T47D (cell line): ENCODE data around the gene LSM7.

Source experiments
- DNase-seq, 2 experiments: peaks; one replicate each; pipeline versions ENCODE4 v3.0.0 to v3.0.0-alpha.2; 2011 to 2012; ENCODE audit warnings: low read depth in 1 of 2, low spot score in 1 of 2
- JUND ChIP-seq: IDR thresholded peaks from 2 replicates; pipeline ENCODE4 v1.6.1; 2012; ENCODE audit warnings: low read depth
- in situ Hi-C: cut with HindIII; loops from 2 replicates; pipeline ENCODE4 v1.10.0; 2016; ENCODE audit warnings: low sequenced_read_pairs, low pct_unique_long_range_greater_than_20kb

Gene LSM7

GRCh38 chr19:2306281-2306806, 22.0 kb downstream of the LSM7 start:
- TF ChIP-seq JUND: no peak
- in situ Hi-C loops: no loop called here

GRCh38 chr19:2305452-2306280, 22.7 kb downstream of the LSM7 start:
- TF ChIP-seq JUND: no peak
- in situ Hi-C loops: no loop called here
- DNase-seq: no peak

More at GRCh38 chr19:2306281-2306806, 22.0 kb downstream of the LSM7 start:
- DNase-seq: no peak

- in situ Hi-C loops: no loop called here
- TF ChIP-seq JUND: no peak
These were observed 25.1 kb downstream of the LSM7 start for GRCh38 chr19:2303211-2303798.

GRCh38 chr19:2302319-2303210, 25.8 kb downstream of the LSM7 start:
- no peak for DNase-seq

More at GRCh38 chr19:2303211-2303798, 25.1 kb downstream of the LSM7 start:
- no peak for DNase-seq

GRCh38 chr19:2300533-2300932, 27.9 kb downstream of the LSM7 start:
- no peak for TF ChIP-seq JUND
- in situ Hi-C loops: no loop called here
- DNase-seq: no peak

More at GRCh38 chr19:2302319-2303210, 25.8 kb downstream of the LSM7 start:
- no peak for TF ChIP-seq JUND
- in situ Hi-C loops: no loop called here

- no peak for TF ChIP-seq JUND
- in situ Hi-C loops: no loop called here
- no peak for DNase-seq
These were observed 32.2 kb downstream of the LSM7 start for GRCh38 chr19:2296141-2296540.

- in situ Hi-C loops: no loop called here
- TF ChIP-seq JUND: no peak
- DNase-seq: no peak
These were observed 33.6 kb downstream of the LSM7 start for GRCh38 chr19:2294687-2295335.

- in situ Hi-C loops: no loop called here
- TF ChIP-seq JUND: no peak
- no peak for DNase-seq
These were observed 37.1 kb downstream of the LSM7 start for GRCh38 chr19:2291185-2291751.

GRCh38 chr19:2290441-2291184, 37.8 kb downstream of the LSM7 start:
- TF ChIP-seq JUND: no peak
- DNase-seq: no peak
- in situ Hi-C loops: no loop called here

GRCh38 chr19:2289714-2290435, 38.5 kb downstream of the LSM7 start:
- no peak for DNase-seq
- no peak for TF ChIP-seq JUND
- in situ Hi-C loops: no loop called here
